ENCODE measurements around the gene GRAP2.

Gene GRAP2

DNA sequence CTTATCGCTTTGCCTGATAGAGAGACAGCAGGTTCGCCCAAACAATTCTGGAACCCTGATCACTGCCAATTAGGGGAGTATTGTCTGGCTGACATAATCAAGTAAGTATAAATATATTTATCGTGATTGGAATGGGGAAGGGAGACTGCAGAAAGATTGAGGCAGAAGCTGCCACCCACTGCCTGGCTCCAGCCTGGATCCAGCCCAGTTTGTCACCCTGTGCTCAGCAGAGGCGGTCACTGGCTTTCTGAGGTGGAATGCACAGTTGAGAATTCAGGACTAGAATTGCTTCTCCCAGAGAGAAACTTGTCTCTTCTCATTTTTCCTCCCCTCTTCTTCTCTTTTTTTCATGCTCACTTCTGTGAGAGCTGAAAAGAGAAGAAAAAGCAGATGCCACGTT lies 25.9 kb downstream of the GRAP2 start:
- DNase-seq, result no peak

- no peak for DNase-seq
Observed at GRCh38 chr22:39927544-39927943, 26.7 kb downstream of the GRAP2 start.

- DNase-seq, result no peak
Observed at GRCh38 chr22:39928536-39929520, 27.9 kb downstream of the GRAP2 start.

DNA sequence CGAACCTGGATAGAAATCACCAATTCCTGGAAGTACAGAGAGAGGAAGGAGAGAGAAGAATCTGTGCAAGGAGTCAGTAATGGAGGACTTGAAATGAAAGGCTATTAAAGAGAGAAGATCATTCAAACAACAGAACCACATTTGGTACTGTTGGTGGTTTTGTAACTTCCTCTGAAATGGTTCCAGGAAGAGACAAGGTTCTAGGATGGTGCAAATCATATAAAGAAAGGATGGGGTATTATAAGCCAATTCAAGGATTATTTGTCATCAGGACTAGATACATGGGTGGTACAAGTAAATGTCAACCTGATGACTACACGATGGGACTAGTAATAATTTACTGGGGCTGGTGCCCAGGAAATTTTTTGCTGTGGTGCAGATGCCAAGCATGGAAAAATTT lies 30.4 kb downstream of the GRAP2 start:
- DNase-seq, result no peak

DNA sequence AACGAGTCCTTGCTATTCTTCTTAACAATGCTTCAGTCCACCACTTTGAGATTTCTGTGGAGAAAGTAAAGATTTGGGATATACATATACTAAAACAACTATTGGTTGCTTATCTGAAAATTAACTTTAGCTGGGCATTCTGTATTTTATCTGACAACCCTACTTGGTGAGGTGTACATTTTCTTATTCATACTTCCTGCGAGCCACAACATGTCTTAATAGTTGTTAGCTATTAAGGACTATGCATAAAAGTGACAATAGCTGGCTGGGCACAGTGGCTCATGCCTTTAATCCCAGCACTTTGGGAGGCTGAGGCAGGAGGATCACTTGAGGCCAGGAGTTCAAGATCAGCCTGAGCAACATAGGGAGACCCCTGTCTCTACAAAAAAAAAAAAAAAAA lies 31.3 kb downstream of the GRAP2 start:
- no peak for DNase-seq

DNA sequence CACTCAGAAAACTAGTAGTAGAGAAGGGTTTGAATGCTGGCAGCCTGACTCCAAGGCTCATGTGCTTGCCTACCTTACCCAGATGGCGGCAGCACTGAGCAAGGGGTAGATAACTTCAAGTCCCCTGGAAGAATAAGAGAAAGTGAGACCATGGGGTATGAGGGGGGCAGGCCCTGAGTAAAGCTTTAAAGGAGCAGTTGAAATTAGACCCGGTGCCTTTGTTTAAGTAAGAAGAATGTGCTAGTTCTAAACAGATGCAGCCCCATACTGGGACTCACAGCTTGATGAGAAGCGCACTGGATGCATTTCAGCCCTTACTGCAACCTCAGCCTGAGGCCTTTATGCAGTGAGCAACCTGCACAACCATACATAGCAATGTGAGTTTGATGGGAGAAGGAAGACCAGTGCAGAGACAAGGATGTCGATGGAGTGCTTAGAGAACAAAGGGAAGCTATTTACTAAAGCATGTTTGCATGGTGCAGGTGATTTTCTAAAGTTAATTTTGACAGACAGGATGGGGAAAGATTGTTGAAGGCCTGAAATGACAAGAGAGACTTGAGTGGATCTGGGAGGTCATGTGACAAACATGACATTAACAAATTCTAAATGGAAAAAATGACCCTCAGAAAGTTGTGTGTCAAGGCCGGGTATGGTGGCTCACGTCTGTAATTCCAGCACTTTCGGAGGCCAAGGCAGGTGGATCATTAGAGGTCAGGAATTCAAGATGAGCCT lies 32.2 kb downstream of the GRAP2 start:
- no peak for DNase-seq

GRCh38 chr22:39933741-39934140 lies 32.9 kb downstream of the GRAP2 start:
- no peak for DNase-seq

DNA sequence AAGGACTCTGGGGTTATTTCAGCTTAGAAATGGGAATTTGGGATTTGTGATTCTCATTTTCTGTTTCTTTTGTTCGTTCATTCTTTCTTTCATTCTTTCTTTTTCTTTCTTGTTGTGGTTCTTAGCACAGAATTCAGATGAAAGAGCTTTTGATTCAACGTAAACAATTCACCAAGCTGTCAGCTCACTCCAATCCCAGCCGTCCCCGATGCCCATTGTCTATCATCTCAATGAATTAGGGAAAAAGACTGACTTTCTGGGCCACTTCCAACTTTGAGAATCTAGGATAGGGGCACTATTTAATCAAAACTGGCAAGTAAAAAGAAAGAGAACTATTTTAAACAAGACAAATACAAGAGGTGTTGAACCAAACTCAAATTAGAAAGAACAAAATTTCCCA lies 34.2 kb downstream of the GRAP2 start:
- DNase-seq, result no peak

- DNase-seq, result peak; percentile 88
Observed at GRCh38 chr22:39935612-39936011, 34.7 kb downstream of the GRAP2 start.

GRCh38 chr22:39936523-39937145 lies 35.8 kb downstream of the GRAP2 start:
- no peak for DNase-seq

GRCh38 chr22:39937906-39938305 lies 37.0 kb downstream of the GRAP2 start:
- no peak for DNase-seq

DNA sequence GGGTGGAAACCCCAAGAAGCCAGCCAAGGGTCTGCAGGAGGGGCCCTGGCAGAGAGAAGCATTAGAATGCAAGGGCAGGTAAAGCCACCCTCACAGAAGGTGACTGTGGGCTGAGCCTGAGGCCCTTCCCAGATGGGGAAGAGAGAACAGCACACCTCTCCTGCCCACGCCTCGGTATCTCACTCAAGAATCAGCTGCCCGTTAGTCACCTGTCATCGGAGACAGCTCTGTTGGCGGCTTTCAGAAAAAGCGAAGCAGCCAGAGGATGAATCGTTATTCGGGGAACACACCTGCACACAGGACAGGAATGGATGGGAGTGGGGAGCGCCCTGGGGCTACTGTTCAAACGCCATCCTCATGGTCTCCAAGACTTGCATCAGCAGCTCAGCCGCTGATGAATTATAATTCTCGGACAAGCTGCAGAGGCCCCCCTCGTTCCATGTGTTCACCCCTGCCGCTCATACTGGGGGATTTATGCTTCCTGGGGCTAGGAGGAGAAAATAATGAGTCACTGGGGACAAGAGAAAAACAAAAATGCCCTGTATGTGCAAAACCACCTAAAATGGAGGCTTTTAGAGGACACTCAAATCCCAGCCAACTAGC lies 37.7 kb downstream of the GRAP2 start:
- DNase-seq, result no peak

- DNase-seq, result no peak
Observed at GRCh38 chr22:39939830-39940229, 38.9 kb downstream of the GRAP2 start.

DNA sequence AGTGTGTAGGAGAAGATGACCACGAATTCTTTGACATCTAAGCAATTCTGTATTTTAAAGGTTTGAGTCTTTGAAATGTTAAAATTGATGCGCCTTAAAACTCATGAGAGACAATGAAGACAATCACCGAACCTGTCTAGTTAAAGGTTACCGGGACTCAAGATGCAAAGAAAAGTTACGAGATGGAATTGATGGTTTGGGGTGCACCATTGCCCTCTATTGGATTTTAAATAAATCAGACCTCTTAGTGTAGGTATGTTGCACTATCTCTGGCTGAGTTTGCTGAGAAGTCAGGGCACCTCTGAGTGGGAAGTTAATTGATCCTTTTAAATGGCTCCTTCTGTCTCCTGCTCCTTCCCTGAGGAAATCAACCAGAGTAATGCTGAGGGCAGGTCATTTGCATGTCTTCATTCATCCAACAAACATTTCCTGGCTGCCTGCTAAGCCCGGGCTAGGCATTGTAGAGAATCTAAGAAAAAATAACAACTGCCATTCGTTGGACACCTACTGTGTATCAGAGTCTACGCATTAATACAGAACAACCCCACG lies 39.9 kb downstream of the GRAP2 start:
- no peak for DNase-seq

DNA sequence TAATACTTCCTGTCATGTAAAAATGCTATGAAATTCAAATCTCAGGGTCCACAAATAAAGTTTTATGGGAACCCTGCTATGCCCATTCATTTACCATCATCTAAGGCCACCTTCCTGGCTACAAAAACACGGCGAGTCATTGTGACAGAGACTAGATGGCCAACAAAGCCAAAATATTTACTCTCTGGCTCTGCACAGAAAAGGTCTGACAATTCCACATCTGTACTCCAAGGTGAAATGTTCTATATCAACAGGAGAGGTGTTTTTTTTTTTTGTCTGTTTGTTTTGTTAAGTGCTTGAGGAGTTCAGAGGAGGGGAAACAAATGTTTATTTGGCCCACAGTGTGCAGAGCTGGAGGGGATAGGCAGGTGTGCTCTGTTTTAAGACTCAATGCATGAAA lies 40.7 kb downstream of the GRAP2 start:
- DNase-seq, result no peak

DNA sequence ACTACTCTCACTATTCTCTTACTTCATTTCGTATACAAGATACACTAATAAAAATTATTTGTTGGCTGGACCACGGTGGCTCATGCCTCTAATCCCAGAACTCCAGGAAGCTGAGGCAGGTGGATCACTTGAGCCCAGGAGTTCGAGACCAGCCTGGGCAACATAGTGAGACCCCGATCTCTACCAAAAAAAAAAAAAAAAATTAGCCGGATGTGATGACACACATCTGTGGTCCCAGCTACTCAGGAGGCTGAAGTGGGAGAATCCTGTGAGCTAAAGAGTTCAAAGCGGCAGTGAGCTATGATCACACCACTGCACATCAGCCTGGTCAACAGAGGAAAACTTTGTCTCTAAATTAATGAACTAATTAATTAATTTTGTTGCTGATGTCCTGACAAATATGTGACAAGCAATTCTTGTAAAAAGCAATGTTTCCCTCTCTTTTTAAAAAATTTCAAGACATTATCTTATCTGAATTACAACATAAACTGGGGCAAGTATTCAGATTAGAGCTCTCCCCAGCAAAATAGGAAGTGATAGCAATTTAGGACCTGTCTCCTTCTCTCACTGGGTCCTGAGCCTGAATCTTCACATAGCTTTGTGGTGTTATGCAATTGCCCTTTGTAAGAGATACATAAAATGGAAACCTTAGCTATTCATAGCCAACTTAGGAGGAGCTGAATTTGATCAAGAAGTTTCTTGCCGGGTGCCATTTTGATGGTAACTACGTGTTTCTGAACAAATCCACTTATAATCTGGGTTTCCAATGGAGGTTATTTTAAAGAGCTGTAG lies 41.8 kb downstream of the GRAP2 start:
- DNase-seq, result no peak

DNA sequence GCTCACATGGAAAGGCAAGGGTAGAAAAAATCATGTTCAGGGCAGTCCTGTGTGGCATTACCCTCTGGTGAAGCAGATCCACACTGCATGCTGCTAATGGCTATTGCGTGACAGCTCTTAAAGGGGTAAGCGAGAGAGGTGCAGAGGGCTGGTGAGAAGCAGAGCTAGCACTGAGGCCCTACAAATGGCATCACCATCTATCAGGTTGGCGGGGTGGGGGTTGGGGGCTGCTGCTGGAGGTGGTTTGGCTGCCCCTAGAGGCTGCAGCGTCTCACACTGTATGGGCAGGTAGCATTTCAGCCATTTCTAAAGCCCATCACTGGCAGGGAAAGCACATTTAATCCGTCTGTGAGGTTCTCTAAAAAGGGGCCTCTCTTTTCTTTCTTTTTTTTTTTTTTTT lies 42.5 kb downstream of the GRAP2 start:
- DNase-seq, result no peak

DNA sequence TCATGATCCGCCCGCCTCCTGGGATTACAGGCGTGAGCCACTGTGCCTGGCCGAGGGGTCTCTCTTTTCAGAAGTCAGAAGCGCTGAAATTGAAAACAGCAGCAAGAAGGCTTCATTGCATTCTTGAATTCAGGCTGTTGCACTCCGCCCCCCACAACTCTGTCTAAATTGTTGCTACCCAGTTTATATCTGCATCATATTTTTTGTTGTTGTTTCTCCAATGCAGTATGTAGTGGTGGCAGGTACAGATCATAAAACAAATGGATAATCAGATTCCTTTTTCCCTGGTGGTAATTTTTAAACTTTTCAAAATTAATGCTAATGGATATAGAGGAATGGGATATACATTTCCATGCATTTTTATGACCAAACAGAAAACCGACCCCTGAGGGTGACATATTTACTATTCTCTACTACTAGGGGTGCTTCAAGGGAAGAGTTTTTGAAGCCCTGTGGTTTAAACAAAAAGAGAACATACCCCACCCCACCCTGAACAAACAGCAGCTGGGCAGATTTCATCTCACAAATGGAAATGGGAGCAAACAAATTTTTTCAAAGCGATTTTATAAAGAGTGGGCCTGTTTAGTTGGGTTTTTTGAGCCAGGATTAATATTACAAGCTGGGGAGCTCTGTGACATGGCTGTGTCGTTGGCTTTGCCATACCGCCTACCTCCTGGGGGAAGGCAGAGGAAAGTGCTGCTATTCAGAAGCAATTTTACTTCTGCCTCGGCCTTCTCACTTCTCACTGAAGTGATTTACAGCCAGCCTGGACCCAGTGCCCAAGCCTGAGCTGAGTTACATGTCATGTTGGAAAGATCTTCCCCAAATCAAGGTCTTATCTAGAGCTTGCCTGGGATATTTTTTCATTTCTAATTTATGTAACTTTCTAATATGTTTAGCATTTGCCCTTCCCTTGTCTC lies 43.3 kb downstream of the GRAP2 start:
- DNase-seq, result no peak

GRCh38 chr22:39946126-39946502 lies 45.2 kb downstream of the GRAP2 start:
- no peak for DNase-seq

- DNase-seq, result no peak
Observed at GRCh38 chr22:39946503-39947219, 45.8 kb downstream of the GRAP2 start.
